Neutrophil (primary cell): ENCODE data around the gene SARDH.

ENCODE experiments used
- H3K27ac ChIP-seq: fragments of 200-600 bp; sonication (generic); 2 replicates; pipeline ENCODE4 v1.5.1; 2016; ENCODE audit warnings: mild to moderate bottlenecking, moderate library complexity
- H3K27me3 ChIP-seq: fragments of 200-600 bp; sonication (generic); 2 replicates; pipeline ENCODE4 v1.6.0; 2016; ENCODE audit warnings: mild to moderate bottlenecking
- H3K36me3 ChIP-seq: fragments of 200-600 bp; sonication (generic); 2 replicates; pipeline ENCODE4 v1.5.1; 2017
- H3K4me1 ChIP-seq, 2 experiments: fragments of 200-600 bp in 1 of 2; sonication (generic) in 1 of 2; 1 replicate in 1 of 2; 2 replicates in 1 of 2; pipeline versions ENCODE4 v1.5.1 to v1.6.1; 2013 to 2016; ENCODE audit warnings: low read depth in 1 of 2, low read length in 1 of 2, mild to moderate bottlenecking in 1 of 2, moderate library complexity in 1 of 2; ENCODE audit not compliant: control insufficient read depth in 1 of 2, insufficient read depth in 1 of 2
- H3K4me3 ChIP-seq, 2 experiments: fragments of 200-600 bp in 1 of 2; sonication (generic) in 1 of 2; 1 replicate in 1 of 2; 2 replicates in 1 of 2; pipeline ENCODE4 v1.5.1; 2013 to 2016; ENCODE audit warnings: low read depth in 1 of 2, low read length in 1 of 2, mild to moderate bottlenecking in 1 of 2, moderate library complexity in 1 of 2
- H3K9me3 ChIP-seq: fragments of 200-600 bp; sonication (generic); 2 replicates; pipeline ENCODE4 v1.5.1; 2016
- TF ChIP-seq, protein P1 (sequence below): fragments of 200-600 bp; sonication (generic); IDR thresholded peaks from 2 replicates; pipeline ENCODE4 v1.5.1; 2016; ENCODE audit warnings: antibody characterized with exemption

SARDH gene

DNA sequence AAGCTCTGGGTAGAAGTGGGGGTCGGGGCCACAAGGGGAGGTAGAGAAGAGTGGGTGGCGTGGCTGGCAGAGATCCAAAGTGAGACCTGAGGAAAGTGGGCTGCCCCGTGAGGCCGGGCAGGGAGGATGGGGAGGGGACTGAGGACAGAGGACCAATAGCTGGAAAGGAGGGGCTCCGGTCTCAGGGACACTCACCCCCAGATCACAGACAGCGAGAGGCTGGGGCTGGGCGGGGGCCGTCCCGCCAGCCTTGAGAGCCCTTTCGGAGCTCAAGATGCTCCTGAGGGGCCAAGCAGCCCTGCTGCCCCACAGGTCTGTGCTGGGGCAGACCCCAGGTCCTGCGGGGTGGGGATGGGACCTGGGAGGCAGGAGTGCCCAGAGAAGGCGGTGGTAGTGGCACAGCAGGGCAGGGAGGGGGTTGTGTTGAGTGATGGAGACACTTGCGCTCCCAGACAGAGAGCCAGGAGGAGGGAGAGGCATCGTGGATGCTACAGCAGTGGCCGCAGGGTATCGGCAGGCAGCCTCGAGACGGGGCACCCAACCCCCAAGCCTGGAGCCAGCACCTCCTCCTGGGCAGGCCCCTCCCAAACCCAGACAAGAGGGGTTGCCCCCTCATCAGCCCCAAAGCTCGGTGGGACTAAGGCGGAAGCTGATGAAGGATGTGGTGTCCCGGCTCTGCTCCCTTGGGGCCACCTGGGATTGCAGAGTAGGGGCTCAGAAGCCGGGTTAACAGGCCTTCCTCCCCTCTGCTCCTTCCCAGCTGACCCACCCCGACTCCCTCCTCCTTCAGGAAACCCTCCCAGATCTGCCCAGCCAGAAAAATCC, 3.4 kb downstream of the SARDH start:
- peaks cover 24% of the 10 kb centered on the region for H3K27me3 ChIP-seq
- no peaks in the 10 kb centered on the region for H3K36me3 ChIP-seq
- TF ChIP-seq, protein P1, sequence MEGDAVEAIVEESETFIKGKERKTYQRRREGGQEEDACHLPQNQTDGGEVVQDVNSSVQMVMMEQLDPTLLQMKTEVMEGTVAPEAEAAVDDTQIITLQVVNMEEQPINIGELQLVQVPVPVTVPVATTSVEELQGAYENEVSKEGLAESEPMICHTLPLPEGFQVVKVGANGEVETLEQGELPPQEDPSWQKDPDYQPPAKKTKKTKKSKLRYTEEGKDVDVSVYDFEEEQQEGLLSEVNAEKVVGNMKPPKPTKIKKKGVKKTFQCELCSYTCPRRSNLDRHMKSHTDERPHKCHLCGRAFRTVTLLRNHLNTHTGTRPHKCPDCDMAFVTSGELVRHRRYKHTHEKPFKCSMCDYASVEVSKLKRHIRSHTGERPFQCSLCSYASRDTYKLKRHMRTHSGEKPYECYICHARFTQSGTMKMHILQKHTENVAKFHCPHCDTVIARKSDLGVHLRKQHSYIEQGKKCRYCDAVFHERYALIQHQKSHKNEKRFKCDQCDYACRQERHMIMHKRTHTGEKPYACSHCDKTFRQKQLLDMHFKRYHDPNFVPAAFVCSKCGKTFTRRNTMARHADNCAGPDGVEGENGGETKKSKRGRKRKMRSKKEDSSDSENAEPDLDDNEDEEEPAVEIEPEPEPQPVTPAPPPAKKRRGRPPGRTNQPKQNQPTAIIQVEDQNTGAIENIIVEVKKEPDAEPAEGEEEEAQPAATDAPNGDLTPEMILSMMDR: no peak
- no peak overlapping the region for H3K4me3 ChIP-seq
- no peaks in the 10 kb centered on the region for H3K4me1 ChIP-seq
- H3K27ac ChIP-seq: no peak overlapping the region
- H3K9me3 ChIP-seq: no peaks in the 10 kb centered on the region

DNA sequence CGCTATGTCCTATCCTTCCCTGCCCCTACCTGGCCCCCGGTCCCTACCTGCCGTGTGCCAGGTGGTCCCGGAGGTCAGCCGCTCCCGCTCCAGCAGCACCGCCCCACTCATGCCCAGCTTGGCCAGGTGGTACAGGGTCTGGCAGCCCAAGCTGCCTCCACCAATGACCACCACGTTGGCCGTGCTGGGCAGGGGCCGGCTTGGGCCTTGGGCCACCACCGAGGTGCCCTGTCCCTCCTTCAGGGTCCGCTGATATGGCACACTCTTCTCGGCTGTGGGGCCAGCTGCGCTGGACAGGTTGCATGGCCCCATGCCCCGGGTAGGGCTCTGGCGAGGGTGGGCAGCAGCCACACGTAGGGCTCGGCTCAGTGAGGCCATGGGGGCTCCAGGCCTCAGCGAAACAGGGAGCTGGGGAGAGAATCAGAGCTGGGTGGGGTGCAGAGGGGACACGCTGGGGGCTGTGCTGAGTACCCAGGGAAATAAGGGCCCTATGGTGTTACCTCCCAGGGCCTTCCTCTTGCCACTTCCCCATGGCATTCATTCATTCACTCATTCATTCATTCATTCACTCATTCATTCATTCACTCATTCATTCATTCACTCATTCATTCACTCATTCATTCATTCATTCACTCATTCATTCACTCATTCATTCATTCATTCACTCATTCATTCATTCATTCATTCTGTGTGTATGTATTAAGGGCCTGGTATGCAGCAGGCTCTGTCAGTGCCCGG, 4.2 kb downstream of the SARDH start:
- Histone ChIP-seq H3K4me1 (no peaks in the 10 kb centered on the region), H3K27ac (no peak overlapping the region), H3K27me3 (peaks cover 24% of the 10 kb centered on the region), H3K4me3 (no peak overlapping the region), H3K9me3 (no peaks in the 10 kb centered on the region), H3K36me3 (no peaks in the 10 kb centered on the region)
- TF ChIP-seq, protein P1: no peak

DNA sequence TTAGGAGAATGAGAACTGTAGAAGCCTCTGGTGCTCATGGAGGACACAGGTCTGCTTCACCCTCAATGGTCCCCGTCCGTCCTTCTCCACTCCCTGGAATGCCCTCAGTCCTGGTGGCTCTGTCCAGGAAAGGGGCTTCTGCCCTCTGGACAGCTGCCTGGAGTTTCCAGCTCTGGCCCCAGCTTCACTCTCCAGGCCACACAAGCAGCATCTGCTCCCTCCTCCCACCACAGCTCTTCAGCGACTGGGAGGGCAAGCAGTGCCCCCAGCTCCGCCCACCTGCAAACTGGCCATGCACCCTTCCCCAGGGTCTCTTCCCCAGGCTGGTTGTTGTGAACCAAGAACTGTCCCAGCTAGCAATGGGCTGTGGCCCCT, 4.7 kb downstream of the SARDH start:
- Histone ChIP-seq H3K27me3 (peaks cover 19% of the 10 kb centered on the region), H3K36me3 (no peaks in the 10 kb centered on the region), H3K27ac (no peak overlapping the region), H3K4me3 (no peak overlapping the region), H3K9me3 (no peaks in the 10 kb centered on the region), H3K4me1 (no peaks in the 10 kb centered on the region)
- TF ChIP-seq, protein P1: no peak

DNA sequence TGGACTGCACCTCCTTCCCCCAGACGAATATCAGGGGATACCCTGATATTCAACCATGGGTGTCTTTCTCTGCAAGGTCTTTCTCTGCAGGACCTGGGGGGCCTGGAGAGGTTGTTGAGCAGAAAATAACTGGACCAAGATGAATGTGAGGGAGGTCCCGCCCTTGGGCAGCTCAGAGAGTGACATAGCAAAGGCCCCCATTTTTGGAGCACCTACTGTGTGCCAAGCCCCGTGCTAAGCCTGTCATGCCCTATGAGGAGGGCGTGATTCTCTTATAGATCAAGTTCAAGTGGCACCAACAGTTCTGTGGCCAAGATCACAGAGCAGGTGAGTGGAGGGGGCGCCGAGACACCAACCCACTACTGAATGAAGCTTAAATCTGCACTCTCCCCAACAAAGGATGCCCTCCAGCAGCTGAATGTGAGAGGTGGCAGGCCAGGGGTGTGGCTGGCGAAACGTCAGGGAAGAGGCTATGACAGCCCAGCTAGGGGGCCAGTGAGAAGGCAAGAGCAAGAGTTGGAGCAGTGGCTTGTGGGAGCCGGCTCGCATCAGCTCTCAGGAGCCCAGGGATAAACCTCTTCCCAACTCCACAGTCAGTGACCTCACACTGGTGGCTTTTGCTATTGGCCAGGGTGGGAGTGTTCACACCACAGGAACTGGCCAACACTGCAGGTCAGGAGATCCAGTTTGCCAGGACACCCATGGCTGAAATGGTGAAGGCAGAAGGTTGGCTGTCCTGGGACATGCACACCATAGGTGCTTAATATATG, 5.3 kb downstream of the SARDH start:
- Histone ChIP-seq H3K36me3 (no peaks in the 10 kb centered on the region), H3K4me3 (no peak overlapping the region)

More for the DNA sequence above, 5.3 kb downstream of the SARDH start:
- H3K27ac ChIP-seq: no peak overlapping the region
- H3K27me3 ChIP-seq: peaks cover 13% of the 10 kb centered on the region
- no peaks in the 10 kb centered on the region for H3K4me1 ChIP-seq
- TF ChIP-seq, protein P1: no peak
- H3K9me3 ChIP-seq: no peaks in the 10 kb centered on the region
